Mononuclear cell (primary cell): ENCODE measurements around the gene MYO7A. TPM values are rescaled to one million over a fixed set of nuclear protein-coding genes. Genes with fewer than 3 reads are reported as not detected.

Experiments
- H3K27me3 ChIP-seq: 2 replicates; pipeline ENCODE4 v1.6.0; 2011; ENCODE audit warnings: low read length, control low read depth; ENCODE audit not compliant: insufficient read depth
- H3K4me1 ChIP-seq: 2 replicates; pipeline ENCODE4 v1.5.1; 2011; ENCODE audit warnings: mild to moderate bottlenecking, low read length, control low read depth; ENCODE audit not compliant: insufficient read depth
- H3K4me3 ChIP-seq: 2 replicates; pipeline ENCODE4 v1.5.1; 2011; ENCODE audit warnings: mild to moderate bottlenecking, low read length, moderate library complexity
- H3K9me3 ChIP-seq: 2 replicates; pipeline ENCODE4 v1.5.1; 2011; ENCODE audit warnings: low read depth, mild to moderate bottlenecking, control low read depth, low read length
- total RNA-seq: library from RNA; depleted of rRNA; stranded (reverse); fragments of >200 nt; gene quantifications from one replicate; pipeline ENCODE4 v1.2.3, GENCODE V29; 2012

MYO7A gene
- total RNA-seq, 1 donor = 1.5 TPM

DNA sequence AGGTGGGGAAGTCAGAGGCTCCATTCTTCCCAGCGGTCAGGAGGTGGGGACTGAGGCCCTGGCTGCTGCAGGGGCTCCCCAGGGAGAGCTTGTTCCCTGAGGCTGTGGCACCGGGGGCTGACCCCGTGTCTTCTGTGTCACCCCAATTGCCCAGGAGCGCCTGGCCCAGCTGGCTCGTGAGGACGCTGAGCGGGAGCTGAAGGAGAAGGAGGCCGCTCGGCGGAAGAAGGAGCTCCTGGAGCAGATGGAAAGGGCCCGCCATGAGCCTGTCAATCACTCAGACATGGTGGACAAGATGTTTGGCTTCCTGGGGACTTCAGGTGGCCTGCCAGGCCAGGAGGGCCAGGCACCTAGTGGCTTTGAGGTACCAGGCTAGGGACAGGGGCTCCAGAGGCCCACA, 53.2 kb downstream of the MYO7A start:
- Histone ChIP-seq H3K9me3 (no peaks in the 10 kb centered on the region), H3K4me1 (peaks cover 3% of the 10 kb centered on the region), H3K4me3 (no peak overlapping the region), H3K27me3 (no peaks in the 10 kb centered on the region)

DNA sequence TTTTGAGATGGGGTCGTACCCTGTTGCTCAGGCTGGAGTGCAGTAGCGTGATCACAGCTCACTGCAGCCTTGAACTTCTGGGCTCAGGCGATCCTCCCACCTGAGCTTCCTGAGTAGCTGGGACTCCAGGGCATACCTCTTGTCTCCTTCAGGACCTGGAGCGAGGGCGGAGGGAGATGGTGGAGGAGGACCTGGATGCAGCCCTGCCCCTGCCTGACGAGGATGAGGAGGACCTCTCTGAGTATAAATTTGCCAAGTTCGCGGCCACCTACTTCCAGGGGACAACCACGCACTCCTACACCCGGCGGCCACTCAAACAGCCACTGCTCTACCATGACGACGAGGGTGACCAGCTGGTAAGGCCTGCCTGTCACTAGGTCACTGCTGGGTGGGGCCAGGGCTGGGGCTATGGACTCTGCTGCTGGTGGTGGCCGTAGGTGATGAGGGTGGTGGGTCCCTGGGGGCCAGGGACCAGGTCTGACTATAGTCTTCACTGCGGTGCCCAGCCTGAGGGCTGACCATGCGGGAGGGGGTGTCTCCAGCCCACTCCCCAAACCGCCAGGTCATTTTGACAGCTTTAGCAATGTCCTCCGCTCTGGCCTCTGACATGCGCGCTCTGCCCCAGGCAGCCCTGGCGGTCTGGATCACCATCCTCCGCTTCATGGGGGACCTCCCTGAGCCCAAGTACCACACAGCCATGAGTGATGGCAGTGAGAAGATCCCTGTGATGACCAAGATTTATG, 53.9 kb downstream of the MYO7A start:
- H3K27me3 ChIP-seq = no peaks in the 10 kb centered on the region
- H3K4me3 ChIP-seq = no peak overlapping the region
- H3K4me1 ChIP-seq = no peaks in the 10 kb centered on the region
- no peaks in the 10 kb centered on the region for H3K9me3 ChIP-seq

DNA sequence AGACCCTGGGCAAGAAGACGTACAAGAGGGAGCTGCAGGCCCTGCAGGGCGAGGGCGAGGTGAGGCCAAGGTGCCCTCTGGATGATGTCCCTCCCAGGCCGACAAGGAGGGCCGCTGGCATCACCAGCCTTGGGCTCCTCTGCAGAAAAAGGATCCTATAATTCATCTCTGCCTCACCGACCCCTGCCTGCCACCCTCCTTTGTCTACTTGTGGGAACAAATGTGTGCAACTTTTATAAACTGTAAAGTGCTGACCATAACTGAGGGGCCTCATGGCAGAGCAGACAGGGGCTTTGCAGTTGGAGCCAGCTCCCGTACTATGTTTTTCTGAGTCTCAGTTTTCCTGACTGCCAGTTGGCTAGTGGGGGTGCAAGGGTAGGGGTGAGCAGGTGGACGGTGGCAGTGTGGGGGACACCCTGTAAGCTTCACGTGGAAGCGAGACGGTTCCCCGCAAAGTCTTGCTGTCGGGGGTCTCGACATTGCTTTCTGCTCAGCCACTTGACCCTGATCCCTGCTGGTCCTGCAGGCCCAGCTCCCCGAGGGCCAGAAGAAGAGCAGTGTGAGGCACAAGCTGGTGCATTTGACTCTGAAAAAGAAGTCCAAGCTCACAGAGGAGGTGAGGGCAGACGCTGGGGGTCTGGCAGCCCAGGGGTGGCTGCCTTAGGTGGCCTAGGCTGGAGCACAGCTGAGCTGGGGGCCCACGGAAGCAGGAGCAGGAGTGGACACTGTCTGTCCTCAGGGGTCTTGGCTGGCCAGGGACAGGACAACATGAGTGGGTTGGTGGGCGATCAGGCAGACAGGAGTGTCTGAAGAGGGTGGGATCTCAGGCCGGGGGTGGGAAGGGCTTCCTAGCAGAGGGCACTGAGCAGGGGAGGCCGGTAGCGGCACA, 54.7 kb downstream of the MYO7A start:
- H3K4me1 ChIP-seq = no peaks in the 10 kb centered on the region
- H3K9me3 ChIP-seq = no peaks in the 10 kb centered on the region
- H3K27me3 ChIP-seq = no peaks in the 10 kb centered on the region
- H3K4me3 ChIP-seq = no peak overlapping the region

DNA sequence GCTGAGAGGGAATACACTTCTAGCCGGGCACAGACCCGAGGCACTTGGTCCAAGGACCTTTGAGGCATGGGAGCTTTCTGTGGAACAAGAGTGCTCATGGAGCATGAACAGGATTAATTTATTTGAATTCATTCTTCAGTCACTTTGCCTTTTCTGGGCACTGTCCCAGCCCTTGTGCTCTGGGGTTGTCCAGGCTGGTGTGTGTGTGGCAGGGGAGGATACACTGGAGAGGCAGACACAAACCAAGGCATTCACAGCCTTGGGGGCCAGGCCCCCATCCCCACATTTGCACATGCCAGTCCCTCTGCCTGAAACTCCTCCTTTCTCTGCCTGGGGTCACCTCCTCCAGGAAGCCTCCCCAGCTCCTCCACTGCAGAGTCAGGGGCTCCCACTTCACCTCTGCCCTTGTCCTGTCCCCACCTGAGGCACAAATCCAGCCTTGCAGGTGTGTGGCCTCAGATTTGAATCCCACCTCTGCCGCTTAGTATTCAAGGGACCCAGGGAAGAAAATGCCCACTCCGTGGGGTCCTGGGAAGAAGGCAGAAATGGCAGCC, 55.5 kb downstream of the MYO7A start:
- H3K9me3 ChIP-seq = no peaks in the 10 kb centered on the region
- no peaks in the 10 kb centered on the region for H3K4me1 ChIP-seq
- H3K27me3 ChIP-seq = no peaks in the 10 kb centered on the region
- H3K4me3 ChIP-seq = no peak overlapping the region

DNA sequence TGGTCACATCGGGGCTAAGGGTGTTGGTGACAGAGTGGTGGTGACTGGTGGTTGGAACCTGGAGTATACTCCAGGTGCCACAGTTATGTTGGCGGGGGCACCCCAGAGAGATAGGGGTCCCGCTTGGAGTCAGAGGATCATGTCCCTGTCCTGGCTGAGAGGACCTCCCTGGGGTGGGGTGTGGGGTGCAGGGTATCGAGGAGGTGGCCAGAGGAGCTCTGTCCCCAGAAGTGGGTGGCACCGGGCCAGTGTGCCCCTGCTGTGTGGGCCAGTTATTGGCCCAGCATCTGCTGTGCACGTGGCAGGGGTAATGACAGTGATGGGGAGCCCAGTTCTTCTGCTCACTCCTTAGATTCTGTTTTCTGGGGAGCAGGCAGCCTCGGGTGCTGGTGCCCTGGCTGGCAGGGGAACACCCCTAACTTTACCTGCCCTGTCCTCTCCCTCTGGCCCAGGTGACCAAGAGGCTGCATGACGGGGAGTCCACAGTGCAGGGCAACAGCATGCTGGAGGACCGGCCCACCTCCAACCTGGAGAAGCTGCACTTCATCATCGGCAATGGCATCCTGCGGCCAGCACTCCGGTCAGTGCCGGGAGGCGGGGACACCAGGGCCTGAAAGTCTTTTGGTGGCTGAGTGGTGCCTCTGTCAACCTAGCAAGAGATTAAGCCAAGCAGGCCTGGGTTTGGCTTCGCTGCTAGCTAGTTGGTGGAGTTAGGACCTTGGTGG, 56.3 kb downstream of the MYO7A start:
- H3K4me1 ChIP-seq = no peaks in the 10 kb centered on the region
- no peaks in the 10 kb centered on the region for H3K9me3 ChIP-seq
- H3K27me3 ChIP-seq = no peaks in the 10 kb centered on the region
- H3K4me3 ChIP-seq = no peak overlapping the region

DNA sequence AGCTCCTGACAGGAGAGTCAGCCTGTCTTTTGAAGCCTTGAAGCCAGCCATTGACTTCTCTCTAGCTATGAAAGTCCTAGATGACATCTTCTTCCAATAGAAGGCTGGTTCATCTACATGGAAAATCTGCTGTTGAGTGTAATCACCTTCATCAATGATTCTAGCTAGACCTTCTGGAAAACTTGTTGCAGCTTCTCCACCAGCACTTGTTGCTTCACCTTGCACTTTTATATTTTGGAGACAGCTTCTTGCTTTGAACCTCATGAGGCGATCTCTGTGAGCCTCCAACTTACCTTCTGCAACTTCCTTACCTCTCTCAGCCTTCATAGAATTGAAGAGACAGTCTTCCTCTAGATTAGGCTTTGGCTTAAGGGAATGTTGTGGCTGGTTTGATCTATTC, 58.3 kb downstream of the MYO7A start:
- H3K4me3 ChIP-seq = no peak overlapping the region
- H3K27me3 ChIP-seq = no peaks in the 10 kb centered on the region
- H3K9me3 ChIP-seq = no peaks in the 10 kb centered on the region
- no peaks in the 10 kb centered on the region for H3K4me1 ChIP-seq

DNA sequence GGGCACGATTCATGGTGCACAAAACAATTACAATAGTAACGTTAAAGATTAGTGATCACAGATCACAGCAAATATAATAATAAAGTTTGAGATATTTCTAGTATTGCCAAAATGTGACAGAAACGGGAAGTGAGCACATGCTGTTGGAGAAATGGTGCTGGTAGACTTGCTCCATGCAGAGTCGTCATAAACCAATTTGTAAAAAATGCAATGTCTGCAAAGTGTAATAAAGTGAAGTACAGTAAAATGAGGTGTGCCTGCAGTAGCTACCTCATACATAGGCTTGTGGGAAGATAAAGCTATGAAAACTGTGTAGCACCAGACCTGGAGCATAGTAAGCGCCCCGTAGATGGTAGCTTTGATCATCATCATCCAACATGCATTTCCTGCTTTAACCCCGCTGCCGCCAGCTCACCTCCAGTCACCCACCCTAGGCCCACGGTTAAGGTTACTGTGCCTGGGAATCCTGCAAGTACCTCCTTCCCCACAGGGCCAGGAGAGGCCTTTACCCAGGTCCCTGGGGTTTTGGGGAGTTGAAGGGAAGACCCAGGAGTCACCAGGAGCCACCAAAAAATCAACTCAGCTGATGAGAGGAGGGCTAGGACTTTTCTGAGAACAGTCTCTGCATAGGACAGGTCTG, 59.2 kb downstream of the MYO7A start:
- Histone ChIP-seq H3K27me3 (no peaks in the 10 kb centered on the region), H3K4me3 (no peak overlapping the region), H3K9me3 (no peaks in the 10 kb centered on the region), H3K4me1 (no peaks in the 10 kb centered on the region)

DNA sequence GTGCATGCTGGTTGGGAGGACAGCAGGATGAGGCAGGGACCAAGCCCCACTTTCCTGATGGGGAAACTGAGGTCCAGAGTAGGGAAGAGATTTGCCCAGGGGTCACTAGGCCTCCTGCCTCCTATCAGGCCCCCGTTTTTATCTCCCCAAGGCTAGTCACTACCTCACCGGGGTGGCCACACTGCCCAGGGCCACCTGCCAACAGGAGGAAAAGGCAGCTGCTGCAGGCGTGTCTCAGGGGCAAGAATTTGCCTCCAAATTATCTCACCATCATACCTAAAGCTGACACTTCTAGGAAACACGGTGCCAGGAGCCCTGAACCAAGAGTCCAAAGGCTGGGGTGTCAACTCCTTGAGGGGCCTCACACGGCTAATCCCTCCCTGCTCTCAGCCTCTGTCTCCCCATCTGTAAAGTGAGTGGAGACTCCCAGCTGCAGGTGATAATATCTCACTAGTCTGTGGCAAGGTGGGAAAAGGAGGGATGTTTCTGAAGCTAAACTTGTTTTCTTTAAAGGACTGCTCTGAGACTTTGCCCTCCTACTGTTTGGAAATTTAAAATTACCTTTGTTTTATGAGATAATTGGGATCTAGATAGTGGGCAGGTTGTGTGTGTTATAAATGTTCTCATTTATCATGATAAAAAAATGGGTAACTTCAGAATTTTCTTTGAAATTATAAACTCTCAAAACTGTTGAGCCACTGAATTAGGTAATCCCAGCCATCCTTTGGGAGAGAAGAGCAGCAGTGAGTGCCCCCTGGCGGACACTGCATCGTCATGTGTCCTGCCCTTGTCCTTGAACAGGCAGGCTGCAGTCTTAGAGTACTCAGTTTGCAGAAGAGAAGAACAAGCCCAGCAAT, 60.0 kb downstream of the MYO7A start:
- Histone ChIP-seq H3K4me3 (no peak overlapping the region), H3K4me1 (no peaks in the 10 kb centered on the region), H3K9me3 (no peaks in the 10 kb centered on the region), H3K27me3 (no peaks in the 10 kb centered on the region)

DNA sequence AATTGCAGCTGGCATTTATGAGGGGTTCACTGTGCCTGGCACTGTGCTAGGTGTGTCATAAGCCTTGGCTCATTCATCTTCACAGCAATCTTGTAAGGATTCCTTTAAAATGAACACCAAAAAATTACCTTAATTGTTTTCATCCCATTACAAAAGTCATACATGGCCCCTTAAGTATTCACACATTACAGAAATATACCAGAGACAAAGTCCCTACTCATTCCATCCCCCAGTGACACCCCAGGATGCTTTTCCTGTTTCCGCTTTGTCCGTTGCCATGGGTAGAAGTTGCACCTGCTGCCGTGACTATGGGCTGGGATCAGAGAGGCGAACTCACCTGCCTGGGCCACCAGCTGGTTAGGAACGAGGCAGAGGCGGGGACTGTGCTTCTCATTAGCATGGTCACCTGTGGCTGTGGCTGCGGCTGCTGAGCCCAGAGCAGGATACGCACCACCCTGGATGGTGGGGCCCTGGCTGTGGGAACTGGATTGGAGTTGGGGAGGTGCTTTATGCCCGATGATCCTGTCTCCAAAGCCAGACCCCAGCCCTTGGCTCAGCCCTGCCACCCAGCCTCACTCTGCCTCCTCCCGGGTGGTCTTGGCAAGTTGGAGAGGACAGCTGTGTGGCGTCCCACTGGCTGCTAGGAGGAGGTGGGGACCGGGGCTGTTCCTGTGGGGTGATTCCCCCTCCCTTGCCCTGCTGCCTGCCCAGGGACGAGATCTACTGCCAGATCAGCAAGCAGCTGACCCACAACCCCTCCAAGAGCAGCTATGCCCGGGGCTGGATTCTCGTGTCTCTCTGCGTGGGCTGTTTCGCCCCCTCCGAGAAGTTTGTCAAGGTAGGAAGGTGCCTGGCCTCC, 60.8 kb downstream of the MYO7A start:
- H3K27me3 ChIP-seq = no peaks in the 10 kb centered on the region
- H3K4me1 ChIP-seq = no peaks in the 10 kb centered on the region
- H3K9me3 ChIP-seq = no peaks in the 10 kb centered on the region
- no peak overlapping the region for H3K4me3 ChIP-seq

DNA sequence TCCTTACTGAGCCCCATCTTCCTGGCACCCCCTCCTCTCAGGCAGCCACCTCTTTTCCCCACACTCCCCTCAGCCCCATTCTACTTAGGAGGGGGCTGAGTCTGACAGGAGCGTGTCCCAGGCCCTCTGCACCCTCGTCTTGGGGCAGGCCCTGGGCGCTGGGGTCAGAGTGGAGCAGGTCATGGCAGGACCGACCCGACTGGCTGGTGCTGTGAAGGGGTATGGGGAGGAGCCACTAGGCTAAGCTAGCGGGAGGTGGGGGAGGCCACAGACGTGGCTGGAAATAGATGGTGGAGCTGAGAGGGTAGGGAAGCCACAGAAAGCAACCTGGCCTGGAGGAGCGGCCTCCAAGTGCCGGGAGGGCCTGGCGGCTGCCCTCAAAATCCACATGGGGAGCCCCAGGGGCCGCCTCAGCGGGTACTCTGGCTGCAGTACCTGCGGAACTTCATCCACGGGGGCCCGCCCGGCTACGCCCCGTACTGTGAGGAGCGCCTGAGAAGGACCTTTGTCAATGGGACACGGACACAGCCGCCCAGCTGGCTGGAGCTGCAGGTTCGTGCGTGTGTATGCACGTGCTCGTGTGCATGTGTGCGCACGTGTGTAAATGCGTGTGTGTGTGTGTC, 61.7 kb downstream of the MYO7A start:
- H3K9me3 ChIP-seq = no peaks in the 10 kb centered on the region

DNA sequence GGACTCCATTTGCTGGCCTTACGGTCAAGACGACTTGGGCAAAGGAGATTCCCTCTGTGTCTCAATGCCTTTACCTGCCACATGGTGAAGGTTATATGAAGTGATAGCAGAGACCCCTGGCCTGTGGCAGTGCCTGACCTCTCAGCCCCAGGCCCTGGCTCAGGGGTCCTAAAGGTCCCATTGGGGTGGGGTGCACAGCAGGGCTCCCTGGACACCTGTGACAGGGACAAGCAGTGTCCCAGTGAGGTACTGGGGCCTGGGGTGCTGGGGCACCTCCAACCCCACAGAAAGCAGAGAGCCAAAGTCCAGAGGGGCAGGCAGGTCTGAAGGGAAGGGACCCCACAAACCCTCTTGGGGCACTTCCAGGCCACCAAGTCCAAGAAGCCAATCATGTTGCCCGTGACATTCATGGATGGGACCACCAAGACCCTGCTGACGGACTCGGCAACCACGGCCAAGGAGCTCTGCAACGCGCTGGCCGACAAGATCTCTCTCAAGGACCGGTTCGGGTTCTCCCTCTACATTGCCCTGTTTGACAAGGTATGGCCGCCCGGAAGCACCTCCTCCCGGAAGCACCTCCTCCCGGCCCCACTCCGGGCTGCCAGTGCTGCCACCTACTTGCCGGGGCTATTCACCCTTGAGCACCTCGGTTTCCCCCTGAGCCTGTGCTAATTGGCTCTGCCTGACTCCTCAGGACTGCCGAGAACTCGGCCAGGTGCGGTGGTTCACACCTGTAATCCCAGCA, 62.5 kb downstream of the MYO7A start:
- Histone ChIP-seq H3K9me3 (no peaks in the 10 kb centered on the region), H3K4me3 (no peak overlapping the region), H3K27me3 (no peaks in the 10 kb centered on the region), H3K4me1 (no peaks in the 10 kb centered on the region)

More for the DNA sequence above, 61.7 kb downstream of the MYO7A start:
- H3K27me3 ChIP-seq = no peaks in the 10 kb centered on the region
- H3K4me1 ChIP-seq = no peaks in the 10 kb centered on the region
- no peak overlapping the region for H3K4me3 ChIP-seq

DNA sequence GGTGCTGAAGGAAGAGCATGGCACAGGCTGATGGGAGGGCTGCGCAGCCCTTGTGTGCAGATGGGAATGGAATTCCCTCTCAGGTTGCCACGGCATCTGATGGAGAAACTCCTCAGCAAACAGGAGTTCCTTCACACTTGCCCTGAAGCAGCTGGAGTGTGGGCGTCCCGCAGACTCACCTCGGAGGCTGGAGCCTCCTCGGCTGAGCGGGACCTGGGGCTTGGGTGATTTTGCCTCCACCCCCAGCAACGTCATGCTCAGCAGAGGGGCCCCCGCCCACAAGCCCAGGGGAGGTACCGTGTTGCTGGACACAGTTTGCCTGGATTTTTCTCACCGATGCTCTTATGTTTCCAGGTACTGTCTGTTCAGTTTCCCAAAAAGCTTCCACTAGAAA, 63.4 kb downstream of the MYO7A start:
- Histone ChIP-seq H3K9me3 (no peaks in the 10 kb centered on the region), H3K4me1 (no peaks in the 10 kb centered on the region), H3K4me3 (no peak overlapping the region), H3K27me3 (no peaks in the 10 kb centered on the region)
